CD4-positive, CD25-positive, alpha-beta regulatory T cell (primary cell): ENCODE results near the gene CACNA2D3. TPM values are rescaled to one million over a fixed set of nuclear protein-coding genes. Genes with fewer than 3 reads are reported as not detected.

Source experiments
- ATAC-seq, 2 donors: fragments of 150-1000 bp; cut with Tn5 transposase; one replicate each; pipeline ENCODE4 v1.10.0; 2021; ENCODE audit warnings: low read depth in 2 of 2, moderate number of reproducible peaks in 2 of 2, moderate library complexity in 1 of 2
- DNase-seq, 3 donors: peaks; one replicate each; pipeline versions ENCODE4 v3.0.0 to v3.0.0-alpha.2; 2012 to 2022; ENCODE audit warnings: mixed read lengths in 1 of 3
- H3K27ac ChIP-seq: one replicate; pipeline ENCODE4 v1.7.0; 2013; ENCODE audit warnings: mild to moderate bottlenecking, low read length; ENCODE audit not compliant: insufficient read depth, poor library complexity, severe bottlenecking
- H3K27me3 ChIP-seq: one replicate; pipeline ENCODE4 v1.7.0; 2013; ENCODE audit warnings: low read length; ENCODE audit not compliant: control insufficient read depth, insufficient read depth
- H3K36me3 ChIP-seq: one replicate; pipeline ENCODE4 v1.7.0; 2013; ENCODE audit warnings: mild to moderate bottlenecking, low read length, moderate library complexity; ENCODE audit not compliant: control insufficient read depth, insufficient read depth
- H3K4me1 ChIP-seq: 2 replicates; pipeline ENCODE4 v1.7.0; 2013; ENCODE audit warnings: mild to moderate bottlenecking, low read length; ENCODE audit not compliant: insufficient read depth, control insufficient read depth, poor library complexity, severe bottlenecking
- H3K4me3 ChIP-seq: one replicate; pipeline ENCODE4 v1.7.0; 2013; ENCODE audit warnings: low read depth, mild to moderate bottlenecking, low read length, moderate library complexity
- H3K9me3 ChIP-seq, 2 experiments: 1 replicate in 1 of 2; 2 replicates in 1 of 2; pipeline ENCODE4 v1.7.0; 2013; ENCODE audit warnings: low read length in 2 of 2, mild to moderate bottlenecking in 1 of 2, moderate library complexity in 1 of 2; ENCODE audit not compliant: control insufficient read depth in 2 of 2
- H3K27ac Mint-ChIP-seq, 3 donors: one replicate each; pipeline ENCODE4 v1.8.0; 2020 to 2022; ENCODE audit warnings: mild to moderate bottlenecking in 3 of 3, mixed read lengths in 3 of 3, moderate library complexity in 2 of 3
- H3K27me3 Mint-ChIP-seq: one replicate; pipeline ENCODE4 v1.8.0; 2022; ENCODE audit warnings: mild to moderate bottlenecking, mixed read lengths
- H3K36me3 Mint-ChIP-seq: one replicate; pipeline ENCODE4 v1.8.0; 2020; ENCODE audit warnings: mixed read lengths
- H3K4me1 Mint-ChIP-seq, 4 donors: one replicate each; pipeline ENCODE4 v1.8.0; 2020 to 2022; ENCODE audit warnings: mixed read lengths in 4 of 4, mild to moderate bottlenecking in 1 of 4
- H3K4me3 Mint-ChIP-seq, 4 donors: one replicate each; pipeline ENCODE4 v1.8.0; 2020 to 2022; ENCODE audit warnings: mild to moderate bottlenecking in 4 of 4, mixed read lengths in 4 of 4, moderate library complexity in 3 of 4
- H3K9me3 Mint-ChIP-seq, 7 donors: one replicate each; pipeline ENCODE4 v1.8.0; 2020 to 2022; ENCODE audit warnings: mixed read lengths in 7 of 7, mild to moderate bottlenecking in 3 of 7, moderate library complexity in 2 of 7
- polyA plus RNA-seq, 4 donors: library from polyadenylated mRNA; unstranded; fragments of 300-500 nt; fragmentation: Illumina TruSeq; gene quantifications; one replicate each; pipeline ENCODE4 v1.2.3, GENCODE V29; 2021
- total RNA-seq: library from RNA; stranded (reverse); gene quantifications from one replicate; pipeline ENCODE4 v1.2.3, GENCODE V29; 2022

The CACNA2D3 gene
- total and polyA plus RNA-seq, 5 donors from 2014 or later = not detected

DNA sequence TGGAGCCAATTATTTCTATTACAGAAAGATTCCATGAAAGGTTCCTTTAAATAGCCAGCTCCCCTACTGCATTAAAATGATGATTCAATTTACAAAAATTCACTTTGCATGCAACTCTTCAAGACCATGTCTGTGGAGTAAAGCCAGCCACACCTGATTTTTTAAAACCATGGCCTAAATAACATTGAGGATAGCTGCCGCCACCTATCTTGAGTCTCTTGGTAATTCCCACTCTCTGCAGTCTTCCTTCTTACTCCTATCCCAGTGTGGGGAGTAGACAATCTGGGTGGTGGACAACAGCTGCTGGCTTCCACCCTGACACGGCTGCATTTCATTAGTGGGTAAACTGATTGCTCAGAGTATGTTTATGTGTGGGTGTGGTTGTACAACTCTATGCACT lies 794.8 kb downstream of the CACNA2D3 start:
- no peak overlapping the region for H3K4me3 Mint-ChIP-seq
- H3K27me3 ChIP-seq = no peaks in the 10 kb centered on the region
- H3K4me1 Mint-ChIP-seq = no peaks in the 10 kb centered on the region
- H3K36me3 Mint-ChIP-seq = no peaks in the 10 kb centered on the region
- ATAC-seq (no peak), DNase-seq (no peak)
- H3K27ac ChIP-seq = no peak overlapping the region
- no peaks in the 10 kb centered on the region for H3K27me3 Mint-ChIP-seq
- H3K27ac Mint-ChIP-seq = no peak overlapping the region
- H3K9me3 ChIP-seq = no peaks in the 10 kb centered on the region
- no peaks in the 10 kb centered on the region for H3K4me1 ChIP-seq
- no peaks in the 10 kb centered on the region for H3K36me3 ChIP-seq
- H3K4me3 ChIP-seq = no peak overlapping the region
- peaks cover 0 to 5% (median 0%) of the 10 kb centered on the region in 7 donors for H3K9me3 Mint-ChIP-seq

DNA sequence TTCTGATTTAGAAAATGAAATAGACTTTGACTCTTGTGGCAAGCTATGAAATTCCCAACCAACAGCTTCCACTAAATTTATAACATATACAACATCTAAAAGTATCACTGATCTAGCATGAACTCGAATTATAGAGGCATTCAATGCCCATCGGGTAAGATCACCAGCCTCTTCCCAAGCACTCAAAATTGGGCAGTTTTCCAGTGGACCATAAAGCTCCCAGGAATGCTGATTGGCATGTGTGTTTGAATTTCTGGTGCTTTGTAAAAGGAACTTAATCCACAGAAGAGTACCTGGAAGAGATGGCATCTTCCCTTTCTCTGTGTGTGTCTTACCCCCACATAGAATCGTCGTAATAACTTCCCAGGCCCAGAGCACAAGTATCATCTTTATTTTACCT lies 795.5 kb downstream of the CACNA2D3 start:
- Histone ChIP-seq H3K9me3 (no peaks in the 10 kb centered on the region), H3K4me1 (no peaks in the 10 kb centered on the region), H3K36me3 (no peaks in the 10 kb centered on the region), H3K27ac (no peak overlapping the region), H3K4me3 (no peak overlapping the region), H3K27me3 (no peaks in the 10 kb centered on the region)
- Mint-ChIP-seq H3K4me3 (no peak overlapping the region), H3K36me3 (no peaks in the 10 kb centered on the region), H3K27me3 (no peaks in the 10 kb centered on the region), H3K9me3 (peaks cover 0 to 6% (median 0%) of the 10 kb centered on the region in 7 donors), H3K27ac (no peak overlapping the region), H3K4me1 (no peaks in the 10 kb centered on the region)
- ATAC-seq (no peak), DNase-seq (no peak)

DNA sequence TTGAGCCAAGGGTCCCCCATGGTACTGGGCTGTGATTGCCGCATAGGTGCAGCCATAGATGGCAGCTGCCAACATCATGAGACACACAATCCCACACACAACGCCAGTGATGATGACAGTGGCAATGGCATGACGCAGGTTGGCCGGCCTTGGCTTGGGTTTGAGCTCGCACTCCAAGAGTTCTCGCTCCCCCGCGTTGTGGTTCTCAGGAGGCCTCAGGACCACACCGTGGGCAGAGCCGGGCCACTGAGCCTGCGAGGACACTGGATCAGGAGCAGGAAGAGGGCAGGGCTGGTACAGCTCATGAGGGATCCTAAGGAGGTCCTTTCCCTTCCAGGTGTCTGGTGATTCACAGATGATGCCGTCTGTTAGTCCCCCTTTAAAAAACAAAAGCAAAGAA lies 796.2 kb downstream of the CACNA2D3 start:
- Mint-ChIP-seq H3K36me3 (no peaks in the 10 kb centered on the region), H3K4me1 (no peaks in the 10 kb centered on the region), H3K27ac (no peak overlapping the region), H3K27me3 (no peaks in the 10 kb centered on the region), H3K4me3 (no peak overlapping the region), H3K9me3 (peaks cover 0 to 11% (median 3%) of the 10 kb centered on the region in 7 donors)
- Histone ChIP-seq H3K4me3 (no peak overlapping the region), H3K36me3 (no peaks in the 10 kb centered on the region), H3K27ac (no peak overlapping the region), H3K4me1 (no peaks in the 10 kb centered on the region), H3K27me3 (no peaks in the 10 kb centered on the region), H3K9me3 (no peaks in the 10 kb centered on the region)
- ATAC-seq = no peak
- DNase-seq = no peak

DNA sequence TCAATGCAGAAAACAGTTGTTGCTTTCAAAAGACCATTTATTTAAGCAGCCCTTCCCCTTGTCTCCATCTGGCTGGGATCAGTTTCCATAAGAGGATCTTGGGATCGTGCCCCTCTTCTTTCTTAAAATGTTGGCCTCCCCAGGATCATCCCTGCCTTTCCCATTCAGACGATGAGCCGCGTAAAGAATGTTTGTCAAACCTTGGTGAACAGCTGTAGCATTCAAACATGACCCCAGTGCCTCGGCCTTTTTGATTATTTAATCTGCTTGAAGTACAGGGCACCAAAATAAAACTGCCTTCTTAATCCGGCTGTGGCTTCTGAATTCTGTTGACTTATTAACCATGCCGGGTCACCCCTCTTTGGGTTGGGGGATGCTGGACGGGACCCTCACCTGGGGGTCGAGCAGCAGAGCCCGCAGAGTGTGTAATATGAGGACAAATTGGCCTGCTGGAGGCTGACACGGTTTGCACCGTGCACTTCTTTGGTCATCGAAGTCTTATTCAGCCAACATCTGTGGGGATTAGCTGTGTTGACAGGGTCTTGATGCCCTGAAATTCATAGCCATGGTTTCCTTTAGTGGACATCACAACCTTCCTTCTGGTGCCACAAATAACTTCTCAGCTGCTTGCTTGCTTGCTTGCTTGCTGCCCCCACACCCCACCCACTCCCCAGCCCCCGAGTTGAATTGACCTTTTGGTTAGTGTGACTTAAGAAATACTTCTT lies 805.9 kb downstream of the CACNA2D3 start, which contains the start of gene LRTM1:
Gene LRTM1, minus strand, starts transcription at position 14 of the 725 bp plus-strand sequence. CDS start 148 bp downstream, outside the sequence.
- Histone ChIP-seq H3K9me3 (no peaks in the 10 kb centered on the region), H3K4me1 (no peaks in the 10 kb centered on the region), H3K27me3 (no peaks in the 10 kb centered on the region), H3K27ac (no peak within 1 kb of the TSS), H3K4me3 (no peak within 1 kb of the TSS), H3K36me3 (no peaks in the 10 kb centered on the region)
- no peaks in the 10 kb centered on the region for H3K27me3 Mint-ChIP-seq
- H3K4me3 Mint-ChIP-seq = no peak within 1 kb of the TSS
- ATAC-seq (no peak), DNase-seq (no peak)
- no peaks in the 10 kb centered on the region for H3K4me1 Mint-ChIP-seq
- no peak within 1 kb of the TSS for H3K27ac Mint-ChIP-seq
- no peaks in the 10 kb centered on the region for H3K36me3 Mint-ChIP-seq
- H3K9me3 Mint-ChIP-seq = peaks cover 0 to 5% (median 3%) of the 10 kb centered on the region in 7 donors

DNA sequence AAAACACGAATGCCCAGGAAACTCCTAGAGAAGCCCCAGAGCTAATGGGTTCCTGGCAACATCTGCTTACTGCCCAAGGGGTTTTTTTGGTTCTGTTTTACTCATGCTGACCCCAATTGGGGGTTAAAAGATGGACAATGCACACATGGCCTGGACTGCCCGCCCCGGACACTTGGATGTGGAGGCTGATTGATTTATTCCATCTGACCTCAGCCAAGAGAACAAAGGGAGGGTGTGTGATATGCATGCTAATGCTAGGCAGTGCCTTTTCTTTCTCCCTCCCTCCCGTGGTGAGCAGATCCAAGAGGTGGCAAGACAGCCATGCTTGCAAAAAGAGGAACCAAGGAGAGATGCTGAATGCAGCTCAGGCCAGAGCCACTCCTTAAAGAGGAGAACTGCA lies 808.8 kb downstream of the CACNA2D3 start:
- Mint-ChIP-seq H3K4me1 (no peaks in the 10 kb centered on the region), H3K27me3 (no peaks in the 10 kb centered on the region)
- H3K27me3 ChIP-seq = no peaks in the 10 kb centered on the region

DNA sequence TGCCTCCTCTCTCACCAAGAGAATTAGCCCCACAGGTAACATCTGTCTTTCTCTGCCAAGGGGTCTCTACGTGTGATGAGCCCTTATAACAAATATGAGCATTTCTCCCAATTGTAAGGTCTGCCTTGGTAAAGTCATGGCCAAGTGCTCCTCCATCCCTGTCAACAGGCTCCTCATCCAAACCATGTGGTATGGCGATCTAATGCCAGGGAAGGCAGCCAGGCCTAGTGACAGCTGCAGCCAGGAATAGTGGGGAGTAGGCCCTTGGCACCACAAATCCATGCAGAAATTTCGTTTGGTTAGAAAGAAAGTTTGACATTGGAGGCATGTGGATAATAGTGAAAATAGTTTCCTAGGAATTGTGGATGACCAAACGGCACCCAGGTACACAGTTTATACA lies 810.3 kb downstream of the CACNA2D3 start:
- ATAC-seq = no peak
- no peaks in the 10 kb centered on the region for H3K36me3 Mint-ChIP-seq
- no peak overlapping the region for H3K4me3 ChIP-seq

More for the DNA sequence above, 808.8 kb downstream of the CACNA2D3 start:
- Mint-ChIP-seq H3K9me3 (peaks cover 0 to 4% (median 0%) of the 10 kb centered on the region in 7 donors), H3K4me3 (no peak overlapping the region), H3K36me3 (no peaks in the 10 kb centered on the region), H3K27ac (no peak overlapping the region)
- H3K4me3 ChIP-seq = no peak overlapping the region
- ATAC-seq = no peak
- no peaks in the 10 kb centered on the region for H3K9me3 ChIP-seq
- H3K27ac ChIP-seq = no peak overlapping the region
- no peaks in the 10 kb centered on the region for H3K4me1 ChIP-seq
- DNase-seq = no peak
- H3K36me3 ChIP-seq = no peaks in the 10 kb centered on the region

DNA sequence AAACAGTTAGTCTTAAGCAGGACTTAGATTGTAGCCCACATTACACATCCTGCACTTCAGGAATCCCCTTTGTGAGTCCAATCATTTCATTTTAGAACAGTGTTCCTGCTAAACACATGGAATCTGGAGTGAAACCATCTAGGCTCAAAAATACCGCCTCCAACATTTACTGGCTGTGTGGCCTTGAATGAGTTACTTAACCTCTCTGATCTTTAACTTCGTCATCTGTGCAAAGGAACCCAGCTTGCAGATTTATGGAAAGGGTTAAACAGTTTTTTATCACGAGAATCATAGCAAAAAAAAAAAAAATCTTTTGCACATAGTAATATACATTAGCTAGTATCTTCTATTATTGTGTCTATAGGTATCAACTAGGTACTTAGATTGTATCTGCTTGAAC lies 813.5 kb downstream of the CACNA2D3 start:
- no peak overlapping the region for H3K4me3 Mint-ChIP-seq
- DNase-seq = no peak
- H3K4me1 Mint-ChIP-seq = no peaks in the 10 kb centered on the region
- Histone ChIP-seq H3K27ac (no peak overlapping the region), H3K27me3 (no peaks in the 10 kb centered on the region), H3K9me3 (no peaks in the 10 kb centered on the region), H3K4me3 (no peak overlapping the region), H3K4me1 (no peaks in the 10 kb centered on the region), H3K36me3 (no peaks in the 10 kb centered on the region)
- H3K36me3 Mint-ChIP-seq = no peaks in the 10 kb centered on the region
- H3K9me3 Mint-ChIP-seq = peaks cover 0 to 4% (median 0%) of the 10 kb centered on the region in 7 donors
- H3K27ac Mint-ChIP-seq = no peak overlapping the region
- ATAC-seq = no peak
- H3K27me3 Mint-ChIP-seq = no peaks in the 10 kb centered on the region

More for the DNA sequence above, 810.3 kb downstream of the CACNA2D3 start:
- no peak for DNase-seq
- H3K4me1 ChIP-seq = no peaks in the 10 kb centered on the region
- no peak overlapping the region for H3K27ac ChIP-seq
- Mint-ChIP-seq H3K9me3 (peaks cover 0 to 4% (median 3%) of the 10 kb centered on the region in 7 donors), H3K27me3 (no peaks in the 10 kb centered on the region), H3K27ac (no peak overlapping the region), H3K4me3 (no peak overlapping the region), H3K4me1 (no peaks in the 10 kb centered on the region)
- H3K27me3 ChIP-seq = no peaks in the 10 kb centered on the region
- H3K9me3 ChIP-seq = no peaks in the 10 kb centered on the region
- no peaks in the 10 kb centered on the region for H3K36me3 ChIP-seq

DNA sequence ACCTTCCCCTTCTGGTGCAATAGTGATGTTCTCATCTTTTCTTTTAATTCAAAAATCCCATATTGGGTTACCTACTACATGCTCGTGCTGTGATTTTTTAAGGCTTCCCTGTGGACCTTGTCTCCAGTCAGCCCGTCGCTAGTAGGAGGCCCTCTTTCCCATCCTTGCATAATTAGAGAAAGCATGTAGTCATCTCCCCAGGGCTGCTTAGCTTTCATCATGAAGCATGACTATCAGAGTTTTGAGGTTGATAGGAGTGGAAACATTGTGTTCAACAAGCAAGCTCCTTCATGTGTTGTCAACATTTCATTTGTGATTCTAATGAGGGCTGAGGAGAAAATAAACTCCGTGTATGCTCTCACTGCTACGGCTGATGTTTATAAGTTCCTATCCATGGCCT lies 814.2 kb downstream of the CACNA2D3 start:
- H3K4me1 ChIP-seq = no peaks in the 10 kb centered on the region
- no peaks in the 10 kb centered on the region for H3K27me3 ChIP-seq
- H3K36me3 ChIP-seq = no peaks in the 10 kb centered on the region
- no peak overlapping the region for H3K27ac ChIP-seq
- H3K9me3 ChIP-seq = no peaks in the 10 kb centered on the region
- Mint-ChIP-seq H3K36me3 (no peaks in the 10 kb centered on the region), H3K4me1 (no peaks in the 10 kb centered on the region), H3K4me3 (no peak overlapping the region), H3K9me3 (peaks cover 0 to 4% (median 0%) of the 10 kb centered on the region in 7 donors), H3K27ac (no peak overlapping the region), H3K27me3 (no peaks in the 10 kb centered on the region)
- ATAC-seq = no peak
- no peak overlapping the region for H3K4me3 ChIP-seq
- DNase-seq = no peak
